Activated T-cell treated with anti-CD3 and anti-CD28 coated beads, Interleukin-2, amount 50 U/mL, for 48 hours (primary cell): ENCODE results near the gene CMTM3.
"Not testable (repeated sequence)": the region's sequence is repeated elsewhere in the genome, so short reads cannot be mapped to it uniquely, and the experiment has no call there.

Experiments
- DNase-seq, 2 experiments: peaks; one replicate each; pipeline ENCODE4 v3.0.0-alpha.2; 2020

Gene CMTM3

DNA sequence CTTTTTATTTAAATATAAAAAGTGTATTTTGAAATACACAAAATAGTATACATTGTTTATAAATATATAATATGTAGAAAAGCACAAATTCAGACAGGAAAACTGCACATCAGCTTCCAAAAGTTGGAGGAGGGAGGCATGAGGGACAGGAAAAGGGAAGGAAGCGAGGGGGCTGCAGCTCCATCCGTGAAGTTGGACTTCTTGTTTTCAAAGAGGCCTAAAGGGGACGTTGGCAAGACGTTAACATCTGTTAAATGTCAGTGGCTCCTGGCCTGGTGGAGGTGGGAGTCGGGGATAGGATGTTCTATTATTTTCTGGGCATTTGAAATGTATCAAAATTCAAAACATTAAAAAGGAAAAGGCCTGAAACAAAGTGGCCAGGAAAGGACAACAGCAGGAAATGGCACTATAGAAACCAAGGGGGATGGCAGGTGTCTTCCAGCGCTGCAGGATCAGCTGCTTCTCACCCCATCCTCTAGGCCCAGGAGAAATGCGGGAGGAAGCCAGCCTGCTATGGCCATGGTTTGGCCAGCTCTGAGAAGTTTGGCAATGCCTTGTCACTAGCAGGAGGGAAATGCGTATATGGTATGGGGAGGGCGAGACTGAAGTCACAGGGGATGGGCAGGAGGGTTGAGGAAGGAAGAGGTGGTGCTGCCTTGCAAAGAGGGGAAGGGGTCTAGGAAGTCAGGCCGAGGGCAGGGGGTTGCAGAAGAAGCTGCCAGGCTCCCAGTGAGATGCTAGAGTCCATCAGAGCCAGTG is 18.8 kb upstream of the CMTM3 start:
- DNase-seq = no peak

DNA sequence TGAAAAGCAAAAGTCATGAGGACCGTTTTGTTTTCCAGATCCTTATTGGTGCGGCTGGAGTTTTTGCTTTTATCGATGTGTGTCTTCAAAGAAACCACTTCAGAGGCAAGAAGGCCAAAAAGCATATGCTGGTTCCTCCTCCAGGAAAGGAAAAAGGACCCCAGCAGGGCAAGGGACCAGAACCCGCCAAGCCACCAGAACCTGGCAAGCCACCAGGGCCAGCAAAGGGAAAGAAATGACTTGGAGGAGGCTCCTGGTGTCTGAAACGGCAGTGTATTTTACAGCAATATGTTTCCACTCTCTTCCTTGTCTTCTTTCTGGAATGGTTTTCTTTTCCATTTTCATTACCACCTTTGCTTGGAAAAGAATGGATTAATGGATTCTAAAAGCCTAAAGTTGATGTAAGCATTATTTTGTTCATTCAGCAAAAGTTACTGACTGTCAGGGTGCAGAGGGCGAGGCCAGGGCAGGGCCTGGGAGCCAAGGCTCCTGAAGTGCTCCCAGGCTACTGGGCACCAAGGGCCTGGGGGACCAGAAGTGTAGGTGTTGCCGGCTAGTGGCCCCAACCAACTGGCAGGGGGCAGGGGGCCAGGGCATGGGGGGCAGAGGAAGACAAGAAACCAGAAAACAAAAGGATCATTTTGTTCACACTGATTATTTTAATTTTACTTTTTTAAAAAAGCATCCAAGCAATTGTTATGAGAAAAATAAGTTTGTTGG is 16.5 kb upstream of the CMTM3 start:
- no peak for DNase-seq

DNA sequence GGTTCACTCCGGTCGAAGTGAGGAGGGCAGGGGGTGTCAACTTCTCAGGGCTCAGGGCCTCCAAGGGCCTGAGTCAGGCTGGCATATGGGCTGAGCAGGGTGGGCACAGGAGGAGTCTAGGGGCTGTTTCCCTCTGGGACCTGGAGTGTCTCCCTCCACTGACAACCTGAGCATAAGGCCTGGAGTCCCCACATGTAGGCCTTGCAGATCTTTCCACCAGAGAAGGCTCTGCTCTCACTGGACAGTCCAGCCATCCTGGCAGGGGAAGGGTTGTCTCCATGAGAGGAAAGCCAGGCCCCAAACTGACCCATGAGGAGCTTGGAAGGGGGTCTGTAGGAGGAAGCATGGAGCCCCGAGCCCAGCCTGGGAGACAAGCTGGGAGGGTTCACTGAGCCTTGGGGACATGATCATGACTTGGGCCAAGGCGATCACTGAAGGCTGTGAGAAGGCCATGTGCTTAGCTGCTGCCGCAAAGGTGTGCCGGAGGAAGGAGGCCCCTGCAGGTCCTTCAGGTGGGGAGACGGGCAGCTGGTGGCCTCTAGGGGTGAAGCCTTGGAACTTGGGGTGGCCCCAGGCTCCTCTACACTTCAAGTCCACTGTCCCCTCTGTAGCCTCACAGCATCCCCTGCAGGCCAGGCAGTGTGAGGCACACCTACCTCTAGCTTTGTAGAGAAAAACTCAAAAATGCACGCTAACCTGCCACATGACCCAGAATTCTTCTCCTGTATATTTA is 15.4 kb upstream of the CMTM3 start:
- DNase-seq = peak; percentile 64 to 75

DNA sequence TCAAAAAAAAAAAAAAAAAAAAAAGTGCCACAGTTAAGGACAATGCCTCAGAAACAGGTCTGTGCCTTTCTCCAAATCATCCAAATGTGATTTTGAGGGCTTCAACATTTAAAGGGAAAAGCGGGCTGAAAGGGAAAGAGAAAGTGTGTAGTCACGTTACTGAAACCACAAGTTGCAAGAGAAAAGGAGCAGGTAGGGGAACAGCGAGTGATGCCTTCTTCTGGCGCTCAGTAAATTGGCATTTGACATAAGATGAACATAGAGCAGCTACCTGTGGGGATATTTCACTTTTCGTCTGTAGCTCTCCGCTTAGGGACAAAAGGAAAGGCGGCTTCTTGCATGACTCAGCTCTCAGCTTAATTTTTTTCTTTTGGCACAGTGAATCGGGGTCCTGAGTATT is 14.2 kb upstream of the CMTM3 start:
- no peak for DNase-seq

DNA sequence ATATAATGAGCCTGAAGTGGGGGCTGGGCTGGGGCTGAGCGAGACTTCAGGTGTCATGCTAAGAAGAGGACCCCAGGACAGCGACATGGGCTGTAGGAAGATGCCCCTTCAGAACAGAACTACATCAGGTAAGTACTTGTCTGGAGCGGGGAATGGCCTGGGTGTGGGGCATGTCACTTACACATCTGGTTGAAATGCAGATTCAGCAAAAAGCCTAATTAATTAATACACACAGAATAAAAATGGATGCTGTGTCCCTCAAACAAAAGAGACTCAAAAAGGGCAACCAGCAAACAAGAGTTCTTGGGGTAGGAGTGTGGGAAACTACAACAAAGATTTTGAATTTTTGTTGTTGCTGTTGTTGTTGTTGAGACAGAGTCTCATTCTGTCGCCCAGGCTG is 13.5 kb upstream of the CMTM3 start:
- no peak for DNase-seq

DNA sequence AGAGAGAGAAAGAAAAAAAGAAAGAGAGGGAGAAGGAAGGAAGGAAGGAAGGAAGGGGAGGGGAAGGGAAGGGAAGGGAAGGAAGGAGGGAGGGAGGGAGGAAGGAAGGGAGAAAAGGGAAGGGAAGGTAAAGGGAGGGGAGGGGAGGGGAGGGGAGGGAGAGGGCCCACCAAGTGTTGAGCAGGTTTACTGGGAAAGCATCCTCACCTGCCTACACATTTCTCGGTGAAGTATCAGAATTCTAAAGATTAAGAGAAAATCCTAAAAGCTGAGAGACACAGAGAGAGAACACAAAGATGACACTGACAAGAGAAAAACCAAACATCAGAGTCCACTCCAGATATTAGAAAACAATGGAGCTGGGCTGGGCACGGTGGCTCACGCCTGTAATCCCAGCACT is 12.3 kb upstream of the CMTM3 start:
- DNase-seq = no peak

DNA sequence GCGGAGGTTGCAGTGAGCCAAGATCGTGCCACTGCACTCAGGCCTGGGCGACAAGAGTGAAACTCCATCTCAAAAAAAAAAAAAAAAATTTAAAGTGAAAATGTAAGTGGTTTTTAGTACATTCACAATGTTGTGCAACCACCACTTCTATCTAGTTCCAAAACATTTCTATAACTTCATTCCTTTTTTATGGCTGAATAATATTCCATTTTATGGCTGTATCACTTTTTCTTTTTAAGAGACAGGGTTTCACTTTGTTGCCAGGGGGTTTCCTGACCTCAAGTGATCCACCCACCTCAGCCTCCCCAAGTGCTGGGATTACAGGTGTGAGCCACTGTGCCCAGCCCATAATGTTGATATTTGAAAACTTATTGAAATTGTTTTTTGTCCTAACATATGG is 11.7 kb upstream of the CMTM3 start:
- no peak for DNase-seq

DNA sequence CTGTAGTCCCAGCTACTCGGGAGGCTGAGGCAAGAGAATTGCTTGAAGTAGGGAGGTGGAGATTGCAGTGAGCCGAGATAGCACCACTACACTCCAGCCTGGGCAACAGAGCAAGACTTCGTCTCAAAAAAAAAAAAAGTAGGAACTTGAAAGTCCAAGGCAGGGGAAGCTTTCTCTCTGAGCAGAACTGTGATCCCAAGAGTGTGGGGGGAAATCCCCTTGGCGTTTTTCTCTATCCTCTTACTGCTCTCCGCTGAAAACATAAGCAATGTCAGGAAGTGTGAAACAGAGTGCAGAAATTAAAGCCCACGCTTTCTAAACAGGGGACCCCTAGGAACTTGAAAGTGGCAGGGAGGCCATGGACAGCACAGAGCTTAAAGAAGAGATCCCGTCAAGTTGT is 9.8 kb upstream of the CMTM3 start:
- no peak for DNase-seq

DNA sequence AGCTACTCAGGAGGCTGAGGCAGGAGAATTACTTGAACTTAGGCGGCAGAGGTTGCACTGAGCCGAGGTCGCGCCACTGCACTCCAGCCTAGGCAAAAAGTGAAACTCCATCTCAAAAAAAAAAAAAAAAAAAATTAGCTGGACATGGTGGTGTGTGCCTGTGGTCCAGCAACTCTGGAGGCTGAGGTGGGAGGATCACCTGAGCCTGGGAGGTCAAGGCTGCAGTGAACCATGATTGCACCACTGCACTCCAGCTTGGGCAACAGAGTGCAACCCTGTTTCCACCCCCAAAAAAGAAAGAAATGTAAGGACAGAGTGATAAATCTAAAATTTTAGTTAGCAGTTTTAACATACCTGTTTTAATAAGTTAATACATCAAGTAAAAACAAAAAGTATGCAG is 7.9 kb upstream of the CMTM3 start:
- DNase-seq = not testable (repeated sequence)

DNA sequence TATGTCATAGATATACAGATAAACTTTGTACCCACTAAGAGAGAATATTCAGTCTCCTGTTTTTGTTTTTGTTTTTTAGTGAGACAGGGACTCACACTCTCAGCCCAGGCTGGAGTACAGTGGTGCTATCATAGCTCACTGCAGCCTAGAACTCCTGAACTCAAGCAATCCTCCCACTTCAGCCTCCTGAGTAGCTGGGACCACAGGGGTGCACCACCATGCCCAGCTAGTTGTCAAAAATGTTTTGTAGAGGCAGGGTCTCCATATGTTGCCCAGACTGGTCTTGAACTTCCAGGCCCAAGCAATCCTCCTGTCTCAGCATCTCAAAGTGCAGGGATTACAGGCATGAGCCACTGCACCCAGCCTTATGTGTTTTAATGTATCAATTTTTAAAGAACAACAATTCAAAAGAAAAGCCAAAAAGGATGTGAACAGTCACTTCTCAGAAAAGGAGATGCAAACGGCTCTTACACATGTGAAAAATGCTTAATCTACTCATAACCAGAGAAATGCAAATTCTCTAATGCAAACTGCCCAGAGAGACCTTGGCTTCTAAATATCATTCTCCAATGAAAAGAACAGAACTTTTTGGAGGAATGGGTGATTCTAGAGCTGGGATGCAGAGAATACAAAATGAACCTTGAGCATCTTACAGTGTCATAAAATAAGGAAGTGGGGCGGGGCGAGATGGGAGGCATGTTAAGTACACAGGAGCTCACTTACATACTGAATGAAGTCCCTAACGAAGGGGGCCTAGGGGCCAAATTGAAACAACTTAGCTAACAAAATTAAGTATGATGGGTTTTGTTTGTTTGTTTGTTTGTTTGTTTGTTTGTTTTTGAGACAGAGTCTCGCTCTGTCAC is 7.3 kb upstream of the CMTM3 start:
- DNase-seq = no peak

DNA sequence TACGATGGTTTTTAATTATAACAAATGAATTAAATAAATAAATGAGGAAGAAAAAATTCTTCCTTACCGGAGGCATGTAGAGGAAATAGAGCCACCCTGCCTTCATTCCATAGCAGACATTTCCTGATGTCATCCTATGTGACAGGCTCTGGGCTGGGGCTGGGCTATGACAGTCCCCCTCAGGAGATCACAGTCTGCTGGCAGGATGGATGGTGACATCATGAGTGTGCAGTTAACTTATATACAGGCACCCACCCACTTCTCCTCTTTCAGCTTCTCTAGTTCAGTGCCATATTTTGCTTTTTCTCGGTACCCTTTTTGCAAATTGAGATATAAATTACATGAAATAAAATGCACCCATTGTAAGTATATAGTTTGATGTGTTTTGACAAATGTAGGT is 6.4 kb upstream of the CMTM3 start:
- no peak for DNase-seq

DNA sequence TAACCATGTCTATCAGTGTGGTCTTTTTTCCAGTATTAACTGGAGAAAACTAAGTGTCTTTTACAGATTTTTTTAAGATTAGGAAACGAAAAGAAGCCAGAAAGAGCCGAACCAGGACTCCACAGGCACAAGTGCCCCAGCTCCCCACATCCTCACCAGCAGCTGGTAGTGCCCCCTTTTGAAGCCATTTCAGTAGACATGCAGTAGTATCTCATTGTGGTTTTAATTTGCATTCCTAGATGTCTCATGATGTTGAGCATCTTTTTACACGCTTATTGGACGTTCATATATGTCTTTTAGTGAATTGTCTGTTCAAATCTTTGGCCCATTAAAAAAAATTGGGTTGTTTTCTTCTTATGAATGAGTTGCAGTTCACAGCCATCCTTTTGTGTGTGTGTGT is 4.8 kb upstream of the CMTM3 start:
- DNase-seq = no peak

DNA sequence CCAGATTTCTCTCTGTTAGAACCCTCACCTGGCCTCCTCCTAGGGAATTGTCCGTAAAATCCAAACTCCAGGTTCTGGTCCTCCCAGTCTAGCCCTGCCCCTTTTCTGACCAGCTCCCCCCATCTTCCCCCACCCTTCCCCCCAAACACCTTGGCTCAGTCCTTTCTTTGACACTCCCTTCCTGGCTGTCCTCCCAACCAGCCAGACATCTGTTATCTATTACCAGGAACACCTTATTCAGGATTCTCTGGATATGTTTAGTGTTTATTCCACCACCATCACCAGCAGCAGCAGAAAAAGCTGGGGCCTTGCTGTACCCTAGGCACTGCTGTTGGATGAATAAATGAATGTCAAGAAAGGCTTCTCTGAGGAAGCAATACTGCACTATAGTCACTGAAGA is 4.0 kb upstream of the CMTM3 start:
- no peak for DNase-seq

DNA sequence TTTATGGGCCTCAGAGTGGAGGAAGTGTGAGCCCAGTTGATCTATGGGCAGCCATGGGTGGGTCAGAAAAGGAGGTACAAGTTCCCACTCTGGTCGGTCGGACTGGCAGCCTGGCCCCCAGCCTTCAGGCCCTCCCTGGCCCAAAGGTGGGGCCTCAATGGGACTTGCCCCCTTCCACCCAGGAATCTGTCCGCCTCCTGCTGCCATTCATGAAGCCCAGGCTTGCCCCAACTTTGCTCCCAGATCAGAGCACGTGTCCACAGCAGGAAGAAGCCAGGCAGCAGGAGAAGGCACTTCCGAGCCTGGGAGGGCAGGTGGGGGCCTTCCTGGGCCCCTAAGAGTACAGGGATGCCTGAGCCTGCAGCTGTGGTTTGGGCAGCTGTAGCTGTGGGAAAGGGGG is 3.0 kb upstream of the CMTM3 start:
- no peak for DNase-seq

DNA sequence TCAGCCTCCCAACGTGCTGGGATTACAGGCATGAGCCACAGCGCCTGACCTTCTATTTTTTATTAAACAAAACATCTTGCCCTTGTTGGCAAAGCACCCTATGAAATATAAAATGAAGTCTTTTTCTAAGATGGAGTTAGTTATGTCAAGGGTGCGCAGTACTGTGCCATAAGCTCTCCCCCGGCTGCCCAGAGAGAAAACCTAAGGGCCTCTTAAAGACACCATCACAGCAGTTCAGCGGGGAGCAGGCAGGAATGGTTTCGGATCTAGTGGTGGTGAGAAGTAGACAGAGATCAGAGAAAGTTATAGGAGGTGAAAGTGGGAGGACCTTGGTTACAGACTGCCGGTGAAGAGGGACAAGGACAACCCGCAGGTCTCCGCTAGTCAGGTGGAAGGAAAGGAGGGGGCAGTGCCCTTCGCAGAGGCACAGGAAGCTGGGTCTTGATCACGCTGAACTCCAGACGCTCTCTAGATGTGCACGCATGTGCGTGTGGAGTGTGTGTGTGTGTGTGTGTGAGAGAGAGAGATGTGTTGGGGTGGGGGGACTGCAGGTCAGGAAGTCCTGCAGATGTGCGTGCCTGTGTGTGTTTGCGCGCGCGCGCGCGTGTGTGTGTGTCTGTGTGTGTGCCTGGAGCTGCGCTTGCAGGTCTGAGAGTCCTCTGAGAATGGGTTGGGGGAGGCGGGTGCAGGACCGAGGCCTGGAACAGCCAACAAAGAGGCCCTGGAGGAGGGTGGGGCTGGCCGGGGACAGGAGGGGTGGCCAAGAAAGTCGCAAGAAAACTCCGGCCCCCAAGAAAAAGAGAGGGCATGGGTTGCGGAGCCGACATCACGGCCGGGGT is 748 bp upstream of the CMTM3 start:
- DNase-seq = peak; percentile 75 to 79

DNA sequence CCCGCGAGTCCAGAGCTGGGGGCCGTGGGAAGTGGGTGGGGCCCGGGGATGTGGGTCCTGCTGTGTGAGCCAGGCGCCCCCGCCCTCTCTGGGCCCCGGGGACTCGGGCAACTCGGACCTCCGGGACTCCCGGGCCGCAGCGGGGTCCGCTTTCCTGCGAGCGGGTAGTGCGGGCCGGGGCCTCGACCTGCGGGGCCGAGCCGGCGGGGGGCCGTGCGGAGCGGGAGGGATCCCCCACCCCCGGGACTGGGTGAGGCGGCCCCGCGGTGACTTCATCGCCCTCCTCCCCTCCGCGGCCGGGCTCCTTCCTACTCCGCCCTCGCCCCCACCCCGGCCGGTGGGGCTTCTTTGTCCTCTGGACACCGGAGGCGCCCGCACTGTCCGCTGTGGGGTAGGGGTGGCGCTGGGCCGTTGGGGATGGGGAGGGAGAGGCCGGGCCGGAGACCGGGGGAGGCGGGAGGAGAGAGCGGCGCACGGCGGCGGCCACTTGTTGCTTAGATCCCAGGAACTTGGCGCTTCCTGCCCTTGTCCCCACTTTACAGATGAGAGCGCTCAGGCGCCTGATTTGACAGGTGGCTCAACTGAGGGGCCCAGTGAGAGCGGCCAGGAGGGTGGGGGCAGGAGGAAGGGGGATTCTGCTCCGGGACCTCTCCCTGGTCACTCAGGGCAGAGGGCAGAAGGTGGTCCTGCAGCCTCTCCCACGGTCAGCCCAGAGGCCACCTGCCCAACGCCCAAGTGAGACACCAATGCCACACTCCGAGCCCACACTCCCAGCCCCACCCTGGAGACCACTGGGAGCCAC is 874 bp downstream of the CMTM3 start:
- peak; percentile 52 to 65 for DNase-seq

DNA sequence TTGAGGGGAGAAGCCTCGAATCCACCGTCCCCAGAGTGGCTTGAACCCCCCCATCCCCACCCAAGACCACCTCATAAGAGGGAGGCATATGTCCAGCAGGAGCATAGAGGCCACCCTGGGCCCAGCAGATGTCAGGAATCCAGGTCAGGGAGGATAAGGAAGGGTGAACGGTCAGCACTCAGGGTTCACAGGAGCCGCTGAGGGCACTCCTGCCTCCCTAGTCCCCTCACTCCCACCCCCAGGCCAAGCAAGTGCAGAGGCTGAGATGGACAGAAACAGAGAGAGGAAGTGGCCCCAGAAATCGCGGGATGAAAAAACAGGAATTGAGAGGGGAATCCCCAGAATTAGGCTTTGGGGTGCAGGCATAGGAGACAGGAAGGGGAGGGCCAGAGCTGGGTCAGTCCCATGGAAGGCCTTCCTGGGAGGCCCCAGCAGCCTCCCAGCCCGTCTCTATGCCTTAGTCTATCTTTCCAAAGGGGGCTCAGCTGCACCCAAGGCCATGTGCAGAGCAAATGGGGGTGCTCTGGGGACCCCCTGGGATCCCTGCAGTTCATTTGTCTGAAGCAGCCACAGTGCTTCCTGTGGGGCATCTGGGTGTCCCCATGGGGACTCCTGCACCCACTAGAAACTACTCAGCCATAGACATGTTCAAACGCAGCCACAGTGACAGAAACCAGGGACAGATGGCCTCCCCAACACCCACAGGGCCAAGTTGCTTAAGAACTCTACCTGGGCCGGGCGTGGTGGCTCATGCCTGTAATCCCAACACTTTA is 1.7 kb downstream of the CMTM3 start:
- no peak for DNase-seq

DNA sequence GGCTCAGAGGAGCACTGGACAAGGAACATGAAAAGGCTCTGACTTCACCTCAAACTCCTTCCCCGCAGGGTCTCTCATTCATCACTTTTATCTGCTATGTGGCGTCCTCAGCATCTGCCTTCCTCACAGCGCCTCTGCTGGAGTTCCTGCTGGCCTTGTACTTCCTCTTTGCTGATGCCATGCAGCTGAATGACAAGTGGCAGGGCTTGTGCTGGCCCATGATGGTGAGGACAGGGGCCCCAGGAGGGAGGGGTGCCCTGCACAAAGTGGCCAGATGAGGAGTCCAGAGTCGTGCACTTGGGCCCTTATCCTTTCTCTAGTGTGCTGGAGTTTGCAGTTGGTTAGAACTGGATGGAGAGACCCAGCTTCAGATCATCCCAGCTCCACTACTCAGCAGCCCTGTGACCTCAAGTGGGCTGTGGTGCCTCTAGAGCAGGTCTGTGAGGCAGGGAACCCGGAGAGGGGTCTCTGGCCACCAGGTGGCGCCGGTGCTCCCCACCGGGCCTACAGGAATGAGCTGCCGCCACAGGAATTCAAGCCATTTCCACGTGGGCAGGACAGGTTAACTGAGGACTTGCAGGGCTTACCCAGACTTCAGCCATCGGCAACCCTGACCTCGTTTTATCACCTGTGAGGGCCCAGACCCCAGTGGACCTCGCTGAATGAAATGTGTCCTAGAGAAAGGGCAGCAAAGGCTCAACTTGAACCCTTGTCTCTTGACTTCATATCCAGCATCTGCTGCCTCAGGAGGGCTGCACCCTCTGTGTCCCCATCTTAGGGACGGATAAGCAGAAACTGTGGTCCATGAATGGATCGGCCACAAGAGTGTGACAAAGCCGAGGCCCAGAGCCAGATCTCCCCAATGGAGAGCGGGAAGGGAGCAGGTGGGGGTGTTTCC is 4.0 kb downstream of the CMTM3 start:
- DNase-seq = peak; percentile 91 to 92

DNA sequence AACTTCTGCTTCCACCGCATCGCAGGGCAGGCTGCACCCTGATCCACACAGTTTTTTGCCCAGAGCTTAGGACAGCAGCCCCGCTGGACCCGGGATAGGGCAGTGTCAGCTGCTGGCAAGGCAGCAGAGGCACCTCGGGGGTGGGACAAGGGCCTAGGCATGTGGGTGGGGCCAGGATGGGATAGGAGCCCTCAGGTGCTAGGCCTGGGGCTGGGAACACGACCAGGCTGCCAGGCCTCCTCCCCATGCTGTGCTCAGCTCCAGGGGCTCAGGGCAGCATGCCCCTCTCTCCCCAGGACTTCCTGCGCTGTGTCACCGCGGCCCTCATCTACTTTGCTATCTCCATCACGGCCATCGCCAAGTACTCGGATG is 4.6 kb downstream of the CMTM3 start:
- no peak for DNase-seq
